Kidney (tissue), 14 donors: Measurements from ENCODE around the gene WNT7B. TPM values are rescaled to one million over a fixed set of nuclear protein-coding genes. Genes with fewer than 3 reads are reported as not detected.

Source experiments
- DNase-seq, 5 donors: peaks; one replicate each; pipeline ENCODE4 v3.0.0-alpha.2; 2013 to 2020
- FAIRE-seq: peaks from 2 replicates; lab custom pipeline; 2012; peaks lifted over from hg19 to GRCh38; lab: Jason Lieb, UNC
- H3K27ac ChIP-seq, 2 donors: one replicate each; pipeline ENCODE4 v1.7.0; 2013; ENCODE audit warnings: low read depth in 2 of 2, low read length in 2 of 2, inconsistent platforms in 1 of 2
- H3K27me3 ChIP-seq: one replicate; pipeline ENCODE4 v1.7.1; 2013; ENCODE audit warnings: low read length, inconsistent platforms; ENCODE audit not compliant: control insufficient read depth, insufficient read depth
- H3K36me3 ChIP-seq, 3 donors: one replicate each; pipeline versions ENCODE4 v1.7.0 to v1.7.1; 2013; ENCODE audit warnings: low read length in 3 of 3, control low read depth in 1 of 3, inconsistent platforms in 1 of 3; ENCODE audit not compliant: insufficient read depth in 3 of 3, control insufficient read depth in 2 of 3
- H3K4me1 ChIP-seq, 3 donors: one replicate each; pipeline versions ENCODE4 v1.7.0 to v1.7.1; 2013; ENCODE audit warnings: low read length in 3 of 3, inconsistent platforms in 1 of 3, low read depth in 1 of 3; ENCODE audit not compliant: control insufficient read depth in 2 of 3, insufficient read depth in 2 of 3
- H3K4me3 ChIP-seq, 3 donors: one replicate each; pipeline versions ENCODE4 v1.7.0 to v1.8.1; 2013; ENCODE audit warnings: low read length in 3 of 3, control low read depth in 1 of 3, inconsistent platforms in 1 of 3
- H3K9ac ChIP-seq, 3 donors: one replicate each; pipeline versions ENCODE4 v1.7.0 to v1.7.1; 2013; ENCODE audit warnings: low read length in 3 of 3, control low read depth in 1 of 3, inconsistent platforms in 1 of 3
- H3K9me3 ChIP-seq, 3 donors: one replicate each; pipeline versions ENCODE4 v1.7.0 to v1.7.1; 2013; ENCODE audit warnings: low read length in 3 of 3, control low read depth in 1 of 3, inconsistent platforms in 1 of 3; ENCODE audit not compliant: control insufficient read depth in 2 of 3, insufficient read depth in 1 of 3
- intact Hi-C: fragments of 100-400 bp; cut with DNase I; formaldehyde crosslinking; loops from one replicate; pipeline ENCODE4 v1.11.1; 2022
- polyA plus RNA-seq: library from polyadenylated mRNA; stranded (reverse); fragments of 350-450 nt; fragmentation: Illumina TruSeq; extraction: RNeasy Lipid Tissue Mini Kit (QIAGEN cat#74804); gene quantifications from one replicate; pipeline ENCODE4 v1.2.3, GENCODE V29; 2014; ENCODE audit warnings: low read depth, low replicate concordance; ENCODE audit not compliant: insufficient read depth
- total RNA-seq: library from RNA; stranded (reverse); fragmentation: NEBNext Ultra II Directional; extraction: Animal tissue kit (Norgen Biotek cat#: 25700); gene quantifications from one replicate; pipeline ENCODE4 v1.2.1, GENCODE V29; 2021
- TF ChIP-seq, protein P1 (sequence below): IDR thresholded peaks from 3 replicates; pipeline ENCODE4 v1.5.1; 2012; ENCODE audit warnings: mild to moderate bottlenecking, moderate library complexity, borderline replicate concordance; ENCODE audit not compliant: insufficient read depth; ENCODE audit errors: extremely low read depth
- donor health status: control.
- donor health status: control.
- donor health status: control.
- donor health status: control.
- donor health status: control.
- donor health status: DM: yes; HTN: yes; CAD: no.
- donor health status: Normal renal cell carcinoma (clear cell type).

Gene WNT7B
- total and polyA plus RNA-seq, 2 donors from 2014 or later = 1.6 to 2.4 TPM

DNA sequence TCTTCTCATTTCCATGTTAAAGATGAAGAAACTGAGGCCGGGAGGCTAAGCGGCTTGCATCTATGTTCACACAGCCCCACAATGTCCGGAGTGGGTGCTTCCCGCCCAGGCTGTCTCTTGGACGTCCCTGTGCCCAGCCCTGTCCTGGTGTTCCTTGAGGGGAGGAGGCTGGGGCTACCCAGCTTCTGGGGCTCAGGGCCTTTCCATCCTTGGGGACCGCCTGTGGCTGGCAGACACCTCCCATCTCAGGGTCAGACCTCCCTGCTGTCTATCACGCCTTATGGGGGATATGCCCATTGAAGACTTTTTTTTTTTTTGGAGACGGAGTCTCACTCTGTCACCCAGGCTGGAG, 95.5 kb downstream of the WNT7B start:
- Histone ChIP-seq H3K27ac (no peak overlapping the region), H3K9ac (no peak overlapping the region), H3K27me3 (peaks cover 18% of the 10 kb centered on the region), H3K4me1 (no peaks in the 10 kb centered on the region), H3K4me3 (no peak overlapping the region), H3K9me3 (no peaks in the 10 kb centered on the region), H3K36me3 (no peaks in the 10 kb centered on the region)
- TF ChIP-seq, protein P1, sequence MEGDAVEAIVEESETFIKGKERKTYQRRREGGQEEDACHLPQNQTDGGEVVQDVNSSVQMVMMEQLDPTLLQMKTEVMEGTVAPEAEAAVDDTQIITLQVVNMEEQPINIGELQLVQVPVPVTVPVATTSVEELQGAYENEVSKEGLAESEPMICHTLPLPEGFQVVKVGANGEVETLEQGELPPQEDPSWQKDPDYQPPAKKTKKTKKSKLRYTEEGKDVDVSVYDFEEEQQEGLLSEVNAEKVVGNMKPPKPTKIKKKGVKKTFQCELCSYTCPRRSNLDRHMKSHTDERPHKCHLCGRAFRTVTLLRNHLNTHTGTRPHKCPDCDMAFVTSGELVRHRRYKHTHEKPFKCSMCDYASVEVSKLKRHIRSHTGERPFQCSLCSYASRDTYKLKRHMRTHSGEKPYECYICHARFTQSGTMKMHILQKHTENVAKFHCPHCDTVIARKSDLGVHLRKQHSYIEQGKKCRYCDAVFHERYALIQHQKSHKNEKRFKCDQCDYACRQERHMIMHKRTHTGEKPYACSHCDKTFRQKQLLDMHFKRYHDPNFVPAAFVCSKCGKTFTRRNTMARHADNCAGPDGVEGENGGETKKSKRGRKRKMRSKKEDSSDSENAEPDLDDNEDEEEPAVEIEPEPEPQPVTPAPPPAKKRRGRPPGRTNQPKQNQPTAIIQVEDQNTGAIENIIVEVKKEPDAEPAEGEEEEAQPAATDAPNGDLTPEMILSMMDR = no peak
- DNase-seq = peak in 2 of 5 donors; percentile 37 to 47
- intact Hi-C loops = no loop called here
- FAIRE-seq = no peak

DNA sequence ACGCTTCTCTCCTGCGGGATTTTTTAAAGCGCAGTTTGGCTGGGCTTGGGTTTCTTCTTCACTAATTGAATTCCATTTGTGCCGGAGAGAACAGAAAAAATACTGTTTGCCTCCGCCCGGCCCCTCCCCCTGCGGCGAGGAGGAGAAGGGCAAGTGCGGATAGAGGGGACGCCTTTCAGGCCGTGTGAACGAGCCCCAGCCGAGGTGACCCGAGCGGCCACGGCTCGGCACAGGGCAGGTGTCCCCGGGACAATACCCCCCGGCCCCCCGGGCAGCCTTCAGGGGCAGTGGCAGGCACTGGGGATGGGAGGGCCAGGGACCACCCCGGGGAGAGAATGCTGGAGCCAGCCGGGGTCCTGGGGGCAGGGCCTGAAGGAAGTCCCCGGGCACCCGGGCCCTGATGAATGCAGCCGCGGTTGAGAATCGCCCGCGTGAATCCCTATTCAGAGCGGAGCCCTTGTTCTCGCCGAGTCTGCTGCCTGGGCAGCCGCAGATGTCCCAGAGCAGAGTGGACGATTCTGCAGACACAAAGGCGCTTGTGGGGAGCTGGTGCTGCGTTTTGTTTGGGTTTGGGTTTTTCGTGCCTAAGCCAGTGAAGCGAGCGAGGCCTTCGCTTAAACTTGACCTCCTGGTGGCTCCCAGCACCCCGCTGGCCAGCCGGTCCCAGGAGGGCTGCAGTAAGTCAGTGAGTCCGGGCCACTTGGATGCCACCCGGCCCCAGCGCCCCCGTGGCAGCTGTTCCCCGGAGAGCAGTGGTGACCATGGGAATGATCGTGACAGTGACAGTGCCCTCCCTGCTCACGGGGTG, 96.0 kb downstream of the WNT7B start:
- Histone ChIP-seq H3K36me3 (no peaks in the 10 kb centered on the region), H3K9me3 (no peaks in the 10 kb centered on the region), H3K9ac (no peak overlapping the region), H3K4me1 (no peaks in the 10 kb centered on the region), H3K27ac (no peak overlapping the region), H3K4me3 (no peak overlapping the region), H3K27me3 (peaks cover 18% of the 10 kb centered on the region)
- TF ChIP-seq, protein P1 = no peak
- FAIRE-seq = no peak
- intact Hi-C loops = no loop called here
- peak; percentile 27 to 77 (median 52) for DNase-seq

GRCh38 chr22:45880091-45880715, 96.8 kb downstream of the WNT7B start:
- intact Hi-C loops = no loop called here
- TF ChIP-seq, protein P1 = no peak
- H3K27me3 ChIP-seq = peaks cover 18% of the 10 kb centered on the region
- no peaks in the 10 kb centered on the region for H3K4me1 ChIP-seq
- FAIRE-seq (no peak), DNase-seq (peak in 2 of 5 donors; percentile 50 to 62)
- H3K36me3 ChIP-seq = no peaks in the 10 kb centered on the region
- no peaks in the 10 kb centered on the region for H3K9me3 ChIP-seq
- H3K9ac ChIP-seq = no peak overlapping the region
- no peak overlapping the region for H3K27ac ChIP-seq
- no peak overlapping the region for H3K4me3 ChIP-seq
